H7 (cell line): ENCODE results near the gene VEZT. TPM values are rescaled to one million over a fixed set of nuclear protein-coding genes. Genes with fewer than 3 reads are reported as not detected.

Source experiments
- total RNA-seq: library from RNA; depleted of rRNA; stranded (reverse); fragments of >200 nt; shearing (Covaris generic); gene quantifications from 2 replicates; pipeline ENCODE4 v1.2.3, GENCODE V29; 2014; rRNA removed

VEZT gene
- total RNA-seq, 1 experiment from 2014 or later, result 53.3 TPM

Other genes with a start within 250 kb of the VEZT start
- 89.0 and 119 TPM in 2 replicates for gene NDUFA12, start 214.1 kb upstream of the VEZT start, total RNA-seq
- gene NR2C1, start 144.2 kb upstream of the VEZT start, total RNA-seq, result 39.8 and 57.5 TPM in 2 replicates
- 11.1 and 16.1 TPM in 2 replicates for gene FGD6, start 340 bp upstream of the VEZT start, total RNA-seq